Epithelial cell of proximal tubule (primary cell): ENCODE results near the gene CDH24. TPM values are rescaled to one million over a fixed set of nuclear protein-coding genes. Genes with fewer than 3 reads are reported as not detected.

ENCODE experiments used
- DNase-seq: peaks from one replicate; pipeline ENCODE4 v3.0.0-alpha.2; 2011; ENCODE audit warnings: low read depth
- H3K4me3 ChIP-seq: 2 replicates; pipeline ENCODE4 v1.5.1; 2011; ENCODE audit warnings: low read depth, mild to moderate bottlenecking, low read length
- total RNA-seq: library from RNA; depleted of rRNA; stranded (reverse); fragments of >200 nt; gene quantifications from 2 replicates; pipeline ENCODE4 v1.2.3, GENCODE V29; 2015
- TF ChIP-seq, protein P1 (sequence below): conservative IDR thresholded peaks from 2 replicates; pipeline ENCODE4 v1.5.1; 2012; ENCODE audit warnings: low read depth, mild to moderate bottlenecking, low read length

The CDH24 gene
- total RNA-seq, 1 donor from 2014 or later = 17.7 TPM

DNA sequence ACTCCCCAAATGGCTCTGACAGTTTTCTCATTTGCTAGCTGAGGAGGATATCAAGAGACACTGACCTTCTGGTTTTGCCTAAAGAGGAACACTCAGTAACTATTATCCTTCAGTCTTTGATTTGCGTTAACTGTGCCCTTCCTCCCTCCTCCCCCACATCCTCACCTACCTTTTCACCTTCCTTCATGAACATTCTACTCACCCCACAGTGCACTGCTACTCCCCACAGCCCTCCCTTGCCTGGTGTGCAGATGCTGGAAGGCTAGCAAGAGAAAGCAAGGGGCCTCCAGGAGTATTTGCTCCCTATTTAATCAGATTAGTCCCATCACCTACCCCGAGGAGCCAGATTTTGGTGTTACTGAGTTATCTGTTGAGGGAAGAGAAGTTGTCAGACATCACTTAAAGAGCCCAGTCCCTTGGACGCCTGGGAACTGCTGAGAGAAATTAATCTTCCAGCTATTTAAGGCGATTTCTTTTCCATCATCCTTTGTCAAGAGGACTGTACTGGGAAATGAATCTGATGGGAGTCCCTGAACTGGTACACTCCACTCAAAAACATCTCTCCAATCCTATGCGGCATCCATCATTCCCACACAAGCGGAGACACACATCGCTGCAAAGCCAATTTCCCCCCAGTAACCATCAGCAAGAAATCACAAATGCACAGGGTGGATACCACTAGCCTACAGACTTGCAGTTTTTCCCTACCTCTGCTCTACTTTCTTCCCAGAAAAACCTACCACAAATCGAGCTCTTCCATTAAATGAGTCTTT is 34.1 kb downstream of the CDH24 start:
- no peak for DNase-seq
- TF ChIP-seq, protein P1, sequence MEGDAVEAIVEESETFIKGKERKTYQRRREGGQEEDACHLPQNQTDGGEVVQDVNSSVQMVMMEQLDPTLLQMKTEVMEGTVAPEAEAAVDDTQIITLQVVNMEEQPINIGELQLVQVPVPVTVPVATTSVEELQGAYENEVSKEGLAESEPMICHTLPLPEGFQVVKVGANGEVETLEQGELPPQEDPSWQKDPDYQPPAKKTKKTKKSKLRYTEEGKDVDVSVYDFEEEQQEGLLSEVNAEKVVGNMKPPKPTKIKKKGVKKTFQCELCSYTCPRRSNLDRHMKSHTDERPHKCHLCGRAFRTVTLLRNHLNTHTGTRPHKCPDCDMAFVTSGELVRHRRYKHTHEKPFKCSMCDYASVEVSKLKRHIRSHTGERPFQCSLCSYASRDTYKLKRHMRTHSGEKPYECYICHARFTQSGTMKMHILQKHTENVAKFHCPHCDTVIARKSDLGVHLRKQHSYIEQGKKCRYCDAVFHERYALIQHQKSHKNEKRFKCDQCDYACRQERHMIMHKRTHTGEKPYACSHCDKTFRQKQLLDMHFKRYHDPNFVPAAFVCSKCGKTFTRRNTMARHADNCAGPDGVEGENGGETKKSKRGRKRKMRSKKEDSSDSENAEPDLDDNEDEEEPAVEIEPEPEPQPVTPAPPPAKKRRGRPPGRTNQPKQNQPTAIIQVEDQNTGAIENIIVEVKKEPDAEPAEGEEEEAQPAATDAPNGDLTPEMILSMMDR = no peak
- no peak overlapping the region for H3K4me3 ChIP-seq

DNA sequence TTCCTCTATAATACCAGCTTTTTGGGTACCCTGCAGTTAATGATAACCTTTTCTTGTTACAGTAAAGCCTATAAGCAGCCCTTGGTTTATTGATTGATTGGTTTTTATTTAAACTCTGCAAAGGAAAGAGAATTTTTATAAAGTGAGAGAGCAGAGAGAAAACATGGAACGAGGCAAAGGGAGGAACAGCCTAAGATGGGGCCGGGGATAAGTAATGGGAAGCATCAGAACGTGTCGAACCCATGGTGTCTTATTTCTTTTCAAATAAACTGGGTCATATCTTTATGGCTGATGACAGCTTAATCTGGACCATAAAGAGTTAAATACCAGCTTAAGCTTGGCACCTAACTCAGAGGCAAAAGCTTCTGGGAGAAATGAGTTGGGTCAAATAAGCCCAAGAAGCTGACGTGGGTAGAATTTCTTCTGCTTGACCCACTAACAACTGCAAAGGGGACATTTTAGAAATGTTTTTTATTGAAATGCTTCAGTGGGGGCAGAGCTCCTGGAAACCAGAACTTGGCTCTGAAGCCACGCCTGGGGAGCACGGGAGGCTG is 35.4 kb downstream of the CDH24 start:
- H3K4me3 ChIP-seq = no peak overlapping the region
- TF ChIP-seq, protein P1 = no peak
- no peak for DNase-seq

DNA sequence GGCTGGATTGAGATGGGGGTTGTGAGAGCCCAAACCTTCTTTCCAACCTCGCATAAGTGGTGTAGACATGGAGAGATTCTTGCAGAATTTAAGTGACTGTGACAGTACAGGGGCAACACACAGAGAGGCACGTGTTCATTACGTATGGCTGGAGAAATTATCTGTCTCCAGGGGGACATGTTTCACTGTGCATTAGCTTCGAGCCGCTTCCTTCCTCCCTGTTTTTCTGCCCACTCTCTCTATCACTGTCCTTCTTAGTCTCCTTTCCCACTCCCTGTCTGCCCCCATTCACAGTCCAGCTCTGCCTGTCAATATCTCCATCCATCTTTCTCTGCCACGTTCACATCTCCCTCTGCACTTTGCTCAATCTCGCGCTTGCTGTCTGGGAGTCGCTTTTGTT is 35.9 kb downstream of the CDH24 start:
- no peak overlapping the region for H3K4me3 ChIP-seq
- DNase-seq = no peak
- TF ChIP-seq, protein P1 = no peak

DNA sequence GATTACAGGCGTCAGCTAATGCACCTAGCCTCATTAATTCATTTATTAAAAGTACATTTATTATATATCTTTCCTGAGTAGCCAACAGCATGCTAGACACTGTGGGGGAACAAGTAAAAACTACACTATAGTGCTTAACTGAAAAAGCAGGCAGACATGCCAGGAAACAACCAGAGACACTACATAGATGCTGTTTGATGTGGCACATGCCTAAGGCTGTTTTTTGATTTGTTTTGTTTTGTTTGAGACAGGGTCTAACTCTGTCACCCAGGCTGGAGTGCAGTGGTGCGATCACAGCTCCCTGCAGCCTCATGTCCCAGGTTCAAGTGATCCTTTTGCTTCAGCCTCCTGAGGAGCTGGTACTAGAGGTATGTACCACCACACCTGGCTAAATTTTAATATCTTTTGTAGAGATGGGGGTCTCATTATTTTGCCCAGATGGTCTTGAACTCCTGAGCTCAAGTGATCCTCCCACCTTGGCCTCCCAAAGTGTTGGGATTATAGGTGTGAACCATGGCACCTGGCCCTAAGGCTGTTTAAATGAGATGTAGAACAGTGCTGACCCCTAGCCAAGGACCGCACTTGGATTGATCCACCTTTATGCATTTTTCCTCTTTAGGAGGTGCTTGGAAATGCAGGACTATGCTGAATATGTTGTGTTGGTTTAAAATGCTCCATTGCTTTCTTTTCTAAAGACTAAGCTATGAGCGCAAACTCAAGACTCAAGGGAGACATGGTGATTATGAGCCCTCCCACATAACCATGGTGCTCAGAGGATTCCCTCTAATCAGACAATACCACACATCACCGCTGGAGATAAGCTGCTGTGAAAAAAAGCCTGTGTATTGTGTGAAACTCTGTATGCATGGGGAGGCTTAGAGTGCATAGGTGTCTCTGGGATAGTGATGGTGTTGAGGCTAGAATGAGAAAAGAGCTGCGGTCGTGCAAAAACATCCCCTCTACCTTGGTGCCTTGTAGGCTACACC is 36.9 kb downstream of the CDH24 start:
- DNase-seq = no peak
- no peak overlapping the region for H3K4me3 ChIP-seq
- TF ChIP-seq, protein P1 = no peak

DNA sequence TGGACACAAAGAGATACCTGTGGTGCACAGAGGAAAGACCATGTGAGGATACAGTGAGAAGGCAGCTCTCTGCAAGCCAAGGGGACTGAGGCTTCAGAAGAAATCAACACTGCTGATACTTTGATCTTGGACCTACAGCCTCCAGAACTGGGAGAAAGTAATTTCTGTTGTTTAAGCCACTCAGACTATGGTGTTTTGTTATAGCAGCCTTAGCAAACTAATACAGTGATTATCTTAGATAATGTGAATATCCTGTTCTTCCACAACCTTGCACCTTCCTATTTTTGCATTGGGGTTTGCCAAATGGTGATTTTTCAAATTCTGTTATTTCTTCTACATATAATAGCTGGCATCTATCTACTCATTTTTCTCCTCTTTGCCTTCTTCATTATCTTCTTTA is 39.2 kb downstream of the CDH24 start:
- TF ChIP-seq, protein P1 = no peak
- no peak overlapping the region for H3K4me3 ChIP-seq
- DNase-seq = no peak

DNA sequence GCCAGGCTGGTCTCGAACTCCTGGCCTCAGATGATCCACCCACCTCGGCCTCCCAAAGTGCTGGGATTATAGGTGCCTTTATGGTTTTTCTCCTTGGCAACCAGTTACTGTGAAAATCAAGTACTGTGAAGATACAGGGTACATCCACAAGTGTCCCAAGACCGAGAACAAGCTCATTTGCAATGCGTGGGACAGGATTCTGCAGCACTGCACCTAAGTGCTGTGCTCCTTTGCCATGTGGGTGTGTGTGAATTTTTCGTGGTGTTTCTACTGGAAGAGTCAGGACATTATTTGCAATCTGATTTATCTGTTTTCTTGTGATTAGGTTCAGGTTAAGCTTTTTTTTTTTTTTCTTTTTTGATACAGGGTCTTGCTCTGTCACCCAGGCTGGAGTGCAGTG is 40.2 kb downstream of the CDH24 start:
- TF ChIP-seq, protein P1 = no peak
- no peak overlapping the region for H3K4me3 ChIP-seq
- DNase-seq = no peak
